DOHH2 (cell line): Measurements from ENCODE around the gene ELOVL6.

ENCODE experiments used
- CTCF ChIP-seq: fragments of 200-600 bp; sonication (generic); IDR thresholded peaks from one replicate; pipeline ENCODE4 v1.5.1; 2014; ENCODE audit warnings: antibody characterized with exemption, mild to moderate bottlenecking, low read depth, low read length; ENCODE audit not compliant: poor library complexity, severe bottlenecking
- EZH2phosphoT487 ChIP-seq: fragments of 200-600 bp; sonication (generic); IDR thresholded peaks from 2 replicates; pipeline ENCODE4 v1.6.1; 2017; ENCODE audit warnings: borderline replicate concordance, mild to moderate bottlenecking, antibody characterized with exemption, low read length, moderate library complexity, mixed read lengths

GRCh38 chr4:110025718-110026117 is 172.7 kb downstream of the ELOVL6 start:
- no peak for TF ChIP-seq EZH2phosphoT487
- no peak for TF ChIP-seq CTCF
